KMS-11 (cell line): Measurements from ENCODE around the gene RALB.

ENCODE experiments used
- H2AFZ ChIP-seq: fragments of 200-600 bp; sonication (generic); 2 replicates; pipeline ENCODE4 v1.6.1; 2016; ENCODE audit warnings: antibody characterized with exemption, mixed run types, low read depth
- H3K27ac ChIP-seq: fragments of 200-600 bp; sonication (generic); 2 replicates; pipeline ENCODE4 v1.6.1; 2016; ENCODE audit warnings: mild to moderate bottlenecking, mixed run types
- H3K27me3 ChIP-seq: fragments of 200-600 bp; sonication (generic); 2 replicates; pipeline ENCODE4 v1.6.1; 2017; ENCODE audit warnings: mild to moderate bottlenecking, low read depth, mixed run types, moderate library complexity; ENCODE audit not compliant: insufficient read depth
- H3K36me3 ChIP-seq: fragments of 200-600 bp; sonication (generic); 2 replicates; pipeline ENCODE4 v1.6.1; 2017; ENCODE audit warnings: mild to moderate bottlenecking, mixed run types; ENCODE audit not compliant: insufficient read depth
- H3K4me1 ChIP-seq: fragments of 200-600 bp; sonication (generic); 2 replicates; pipeline ENCODE4 v1.6.1; 2016; ENCODE audit warnings: mild to moderate bottlenecking, low read depth, mixed run types; ENCODE audit not compliant: poor library complexity, severe bottlenecking
- H3K4me2 ChIP-seq: fragments of 200-600 bp; sonication (generic); 2 replicates; pipeline ENCODE4 v1.7.0; 2016; ENCODE audit warnings: mild to moderate bottlenecking, mixed run types
- H3K4me3 ChIP-seq: fragments of 200-600 bp; sonication (generic); IDR thresholded peaks from 2 replicates; pipeline ENCODE4 v1.6.1; 2017; ENCODE audit warnings: low read depth, low read length, mixed read lengths; ENCODE audit not compliant: insufficient read depth
- H3K79me2 ChIP-seq: fragments of 200-600 bp; sonication (generic); 2 replicates; pipeline ENCODE4 v1.6.1; 2016; ENCODE audit warnings: low read depth, mixed run types; ENCODE audit not compliant: insufficient read depth
- H3K9ac ChIP-seq: fragments of 200-600 bp; sonication (generic); 2 replicates; pipeline ENCODE4 v1.6.1; 2016; ENCODE audit warnings: mild to moderate bottlenecking, mixed run types
- H4K20me1 ChIP-seq: fragments of 200-600 bp; sonication (generic); 2 replicates; pipeline ENCODE4 v1.6.1; 2016; ENCODE audit warnings: mild to moderate bottlenecking, mixed run types; ENCODE audit not compliant: insufficient read depth
- CTCF ChIP-seq: fragments of 200-600 bp; sonication (generic); conservative IDR thresholded peaks from 2 replicates; pipeline ENCODE4 v1.6.1; 2017; ENCODE audit warnings: low read depth, mild to moderate bottlenecking, antibody characterized with exemption, low read length, moderate library complexity, mixed read lengths

The RALB gene

DNA sequence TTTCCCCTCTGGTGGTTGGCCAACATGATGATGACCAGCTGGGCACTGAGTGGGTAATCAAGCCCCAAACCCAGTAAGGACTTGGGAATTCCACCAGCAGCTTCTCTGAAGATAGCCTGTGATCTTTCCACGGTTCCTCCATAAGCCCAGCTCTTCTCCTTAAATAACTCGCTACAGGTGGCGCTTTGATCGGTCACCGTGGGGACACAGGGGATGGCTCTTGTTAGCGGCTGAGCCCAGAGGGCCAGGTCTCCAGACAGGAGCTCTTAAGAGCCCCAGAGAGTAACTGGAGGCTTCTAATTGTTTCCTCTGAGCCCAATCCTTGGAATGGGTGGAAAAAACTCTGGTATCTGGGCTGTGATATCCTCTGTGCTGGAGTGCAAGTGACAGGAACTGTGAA is 79.7 kb downstream of the RALB start:
- no peak overlapping the region for H3K4me2 ChIP-seq
- H3K4me3 ChIP-seq = no peak overlapping the region
- no peaks in the 10 kb centered on the region for H3K27me3 ChIP-seq
- no peaks in the 10 kb centered on the region for H3K79me2 ChIP-seq
- no peaks in the 10 kb centered on the region for H3K36me3 ChIP-seq
- H3K4me1 ChIP-seq = no peaks in the 10 kb centered on the region
- no peaks in the 10 kb centered on the region for H4K20me1 ChIP-seq
- no peak overlapping the region for H3K27ac ChIP-seq
- H2AFZ ChIP-seq = no peak overlapping the region
- no peak for TF ChIP-seq CTCF
- no peak overlapping the region for H3K9ac ChIP-seq

DNA sequence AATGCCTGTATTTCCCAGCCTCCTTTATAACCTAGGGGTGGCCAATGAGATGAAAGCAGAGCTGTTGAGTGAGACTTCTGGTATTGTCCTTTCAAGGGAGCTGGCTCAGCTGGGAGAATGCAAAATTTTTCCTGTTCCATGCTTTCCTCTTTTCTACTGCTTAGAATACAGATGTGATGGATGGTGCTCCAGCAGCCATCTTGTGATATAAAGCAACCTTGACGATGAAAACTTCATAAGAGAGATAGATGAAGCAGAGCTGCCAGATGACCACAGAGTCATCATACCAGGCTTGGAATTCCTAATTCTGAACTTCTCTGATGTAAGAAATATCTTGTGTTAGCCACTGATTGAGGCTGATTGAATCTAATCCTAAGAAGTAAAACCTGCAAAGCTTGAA is 81.4 kb downstream of the RALB start:
- no peaks in the 10 kb centered on the region for H3K36me3 ChIP-seq
- no peaks in the 10 kb centered on the region for H3K27me3 ChIP-seq
- no peak for TF ChIP-seq CTCF
- H2AFZ ChIP-seq = no peak overlapping the region
- H3K4me3 ChIP-seq = no peak overlapping the region
- no peaks in the 10 kb centered on the region for H3K79me2 ChIP-seq
- H4K20me1 ChIP-seq = no peaks in the 10 kb centered on the region
- H3K4me2 ChIP-seq = no peak overlapping the region
- no peak overlapping the region for H3K27ac ChIP-seq
- no peaks in the 10 kb centered on the region for H3K4me1 ChIP-seq
- no peak overlapping the region for H3K9ac ChIP-seq

DNA sequence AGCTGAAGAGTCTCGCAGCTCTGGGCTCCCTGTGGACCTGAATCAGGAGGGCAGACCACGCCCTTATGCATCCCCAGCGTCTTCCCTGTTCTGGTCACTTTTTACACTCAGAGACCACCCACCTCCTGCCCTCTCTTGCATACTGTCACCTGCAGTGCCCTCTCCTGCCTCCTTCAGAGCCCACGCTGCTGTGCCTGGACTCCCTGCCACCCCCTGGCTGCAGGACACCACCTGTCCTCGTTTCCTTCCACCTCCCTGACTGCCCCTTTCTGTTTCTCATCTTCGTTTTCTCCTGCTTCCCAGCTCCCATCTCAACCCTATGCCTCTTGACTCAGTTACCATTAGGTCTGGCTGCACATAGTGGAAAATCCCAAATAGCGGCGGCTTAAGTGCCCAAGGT is 84.1 kb downstream of the RALB start:
- no peak overlapping the region for H3K27ac ChIP-seq
- no peaks in the 10 kb centered on the region for H3K36me3 ChIP-seq
- H4K20me1 ChIP-seq = no peaks in the 10 kb centered on the region
- H3K4me2 ChIP-seq = no peak overlapping the region
- H3K4me1 ChIP-seq = no peaks in the 10 kb centered on the region
- H2AFZ ChIP-seq = no peak overlapping the region
- H3K79me2 ChIP-seq = no peaks in the 10 kb centered on the region
- no peaks in the 10 kb centered on the region for H3K27me3 ChIP-seq
- no peak overlapping the region for H3K4me3 ChIP-seq
- H3K9ac ChIP-seq = no peak overlapping the region
- no peak for TF ChIP-seq CTCF

DNA sequence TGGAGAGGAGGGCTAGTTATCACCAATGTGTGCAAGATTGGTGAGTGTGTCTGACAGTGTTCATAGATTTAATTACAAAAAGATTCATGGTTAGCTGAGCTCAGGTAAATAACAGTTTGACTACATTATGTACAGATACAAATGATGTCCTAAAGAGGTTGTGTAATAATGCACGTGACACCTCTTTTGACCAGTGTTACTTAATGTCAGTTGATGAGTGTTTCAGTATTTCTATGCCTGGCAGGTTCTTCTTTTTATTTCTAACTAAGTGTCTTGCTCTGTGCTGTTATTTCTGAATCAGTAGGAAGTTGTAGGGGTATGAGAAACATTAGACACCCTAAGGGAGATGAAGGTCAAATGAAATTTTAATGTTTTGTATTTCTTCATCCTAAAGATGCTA is 85.4 kb downstream of the RALB start:
- no peak overlapping the region for H3K9ac ChIP-seq
- no peak overlapping the region for H3K4me2 ChIP-seq
- no peak for TF ChIP-seq CTCF
- no peaks in the 10 kb centered on the region for H3K36me3 ChIP-seq
- no peaks in the 10 kb centered on the region for H4K20me1 ChIP-seq
- no peak overlapping the region for H2AFZ ChIP-seq
- H3K27me3 ChIP-seq = peaks cover 3% of the 10 kb centered on the region; the same call in 1 of the 2 replicates
- no peak overlapping the region for H3K27ac ChIP-seq
- H3K4me3 ChIP-seq = no peak overlapping the region
- no peaks in the 10 kb centered on the region for H3K79me2 ChIP-seq
- no peaks in the 10 kb centered on the region for H3K4me1 ChIP-seq
